Measurements from ENCODE around the gene TBCD. TPM values are rescaled to one million over a fixed set of nuclear protein-coding genes. Genes with fewer than 3 reads are reported as not detected.

Gene TBCD
- total RNA-seq, 2 experiments from 2014 or later, result 87.8 to 145 TPM

GRCh38 chr17:82923366-82924113 is 171.7 kb downstream of the TBCD start:
- ChIA-PET POLR2A (interaction anchor here (0.6 to 1.0 kb wide), 3 partner anchors 23 to 229 kb away, joined by 3 to 8 read pairs (median 3); no protein-coding TSS in a partner anchor), CTCF (ENCODE audit: unreplicated experiment) (no interaction called here)
- peak overlapping the region; percentile 29 for H3K4me2 ChIP-seq (ENCODE audit: low read length)
- peak overlapping the region; percentile 5 for H3K4me3 ChIP-seq (ENCODE audit: low read depth, low read length, poor library complexity, severe bottlenecking)
- no peaks in the 10 kb centered on the region for H4K20me1 ChIP-seq (ENCODE audit: insufficient read depth, low read length)
- intact Hi-C loops (cut with micrococcal nuclease; ENCODE audit: unreplicated experiment), result loop anchor here (1.0 kb wide), 1 partner anchor 47 kb away; no protein-coding TSS in a partner anchor
- H3K79me2 ChIP-seq (ENCODE audit: insufficient read depth, low read depth, low read length), result no peaks in the 10 kb centered on the region
- no peaks in the 10 kb centered on the region for H3K9me3 ChIP-seq (ENCODE audit: low read length)
- peak; percentile 93 for DNase-seq (ENCODE audit: low spot score)
- H3K36me3 ChIP-seq (ENCODE audit: insufficient read depth, low read length), result peaks cover 48% of the 10 kb centered on the region
- TF ChIP-seq, protein P1, sequence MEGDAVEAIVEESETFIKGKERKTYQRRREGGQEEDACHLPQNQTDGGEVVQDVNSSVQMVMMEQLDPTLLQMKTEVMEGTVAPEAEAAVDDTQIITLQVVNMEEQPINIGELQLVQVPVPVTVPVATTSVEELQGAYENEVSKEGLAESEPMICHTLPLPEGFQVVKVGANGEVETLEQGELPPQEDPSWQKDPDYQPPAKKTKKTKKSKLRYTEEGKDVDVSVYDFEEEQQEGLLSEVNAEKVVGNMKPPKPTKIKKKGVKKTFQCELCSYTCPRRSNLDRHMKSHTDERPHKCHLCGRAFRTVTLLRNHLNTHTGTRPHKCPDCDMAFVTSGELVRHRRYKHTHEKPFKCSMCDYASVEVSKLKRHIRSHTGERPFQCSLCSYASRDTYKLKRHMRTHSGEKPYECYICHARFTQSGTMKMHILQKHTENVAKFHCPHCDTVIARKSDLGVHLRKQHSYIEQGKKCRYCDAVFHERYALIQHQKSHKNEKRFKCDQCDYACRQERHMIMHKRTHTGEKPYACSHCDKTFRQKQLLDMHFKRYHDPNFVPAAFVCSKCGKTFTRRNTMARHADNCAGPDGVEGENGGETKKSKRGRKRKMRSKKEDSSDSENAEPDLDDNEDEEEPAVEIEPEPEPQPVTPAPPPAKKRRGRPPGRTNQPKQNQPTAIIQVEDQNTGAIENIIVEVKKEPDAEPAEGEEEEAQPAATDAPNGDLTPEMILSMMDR (conservative IDR thresholded peaks at IDR 0.05; ENCODE audit: low read length), result no peak
- TF ChIP-seq EZH2phosphoT487 (IDR thresholded peaks at IDR 0.05; ENCODE audit: borderline replicate concordance, low read depth, low read length), result no peak
- peaks cover 25% of the 10 kb centered on the region for H3K4me1 ChIP-seq (ENCODE audit: insufficient read depth, low read length, poor library complexity, severe bottlenecking)
- no peaks in the 10 kb centered on the region for H3K9me2 ChIP-seq (ENCODE audit: insufficient read depth, low read length)
- H2AFZ ChIP-seq (ENCODE audit: low read length), result no peak overlapping the region
- H3K27ac ChIP-seq (ENCODE audit: low read depth, low read length, poor library complexity, severe bottlenecking), result peak overlapping the region; percentile 66
- BruUV-seq (replicated peaks), result no TSS peak

DNA sequence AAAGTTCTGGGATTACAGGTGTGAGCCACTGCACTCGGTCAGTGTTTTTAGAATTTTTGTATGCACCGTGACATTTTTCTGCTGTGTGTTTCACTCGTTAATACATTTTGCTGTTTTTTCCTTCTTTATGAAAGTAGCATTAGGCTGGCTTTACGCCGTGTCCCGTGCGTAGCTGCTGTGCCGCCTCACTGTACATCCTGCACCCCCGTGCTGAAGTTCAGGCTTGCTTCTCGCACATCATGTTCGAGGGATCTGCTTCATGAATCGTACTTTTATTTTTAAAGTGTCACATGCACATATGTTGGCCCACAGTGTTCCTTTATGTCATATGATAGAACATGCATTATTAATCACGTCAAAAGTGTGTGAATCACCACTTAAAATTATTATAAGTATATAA is 172.3 kb downstream of the TBCD start:
- H3K4me1 ChIP-seq (ENCODE audit: insufficient read depth, low read length, poor library complexity, severe bottlenecking), result peaks cover 23% of the 10 kb centered on the region
- ChIA-PET POLR2A (interaction anchor here (0.6 to 1.5 kb wide), 3 partner anchors 9 to 230 kb away, joined by 3 to 6 read pairs (median 3); no protein-coding TSS in a partner anchor), CTCF (ENCODE audit: unreplicated experiment) (no interaction called here)

More for the DNA sequence above, 172.3 kb downstream of the TBCD start:
- H3K27ac ChIP-seq (ENCODE audit: low read depth, low read length, poor library complexity, severe bottlenecking), result peak overlapping the region; percentile 66
- no peak overlapping the region for H3K4me3 ChIP-seq (ENCODE audit: low read depth, low read length, poor library complexity, severe bottlenecking)
- DNase-seq (ENCODE audit: low spot score), result no peak
- no peaks in the 10 kb centered on the region for H3K9me3 ChIP-seq (ENCODE audit: low read length)
- H3K4me2 ChIP-seq (ENCODE audit: low read length), result peak overlapping the region; percentile 29; the same call in 1 of the 2 replicates
- H4K20me1 ChIP-seq (ENCODE audit: insufficient read depth, low read length), result no peaks in the 10 kb centered on the region
- H3K9me2 ChIP-seq (ENCODE audit: insufficient read depth, low read length), result no peaks in the 10 kb centered on the region
- intact Hi-C loops (cut with micrococcal nuclease; ENCODE audit: unreplicated experiment), result no loop called here
- H3K36me3 ChIP-seq (ENCODE audit: insufficient read depth, low read length), result peaks cover 54% of the 10 kb centered on the region
- no peak overlapping the region for H2AFZ ChIP-seq (ENCODE audit: low read length)
- TF ChIP-seq EZH2phosphoT487 (IDR thresholded peaks at IDR 0.05; ENCODE audit: borderline replicate concordance, low read depth, low read length), result no peak
- TF ChIP-seq, protein P1 (conservative IDR thresholded peaks at IDR 0.05; ENCODE audit: low read length), result no peak
- H3K79me2 ChIP-seq (ENCODE audit: insufficient read depth, low read depth, low read length), result no peaks in the 10 kb centered on the region
- BruUV-seq (replicated peaks), result no TSS peak

Measured in OCI-LY7 (cell line).